GM21619 (cell line): Measurements from ENCODE around the gene NOMO2.
"Not testable (repeated sequence)": the region's sequence is repeated elsewhere in the genome, so short reads cannot be mapped to it uniquely, and the experiment has no call there.

Experiments used
- ATAC-seq: cut with Tn5 transposase; IDR thresholded peaks from one replicate; pipeline ENCODE4 v1.9.1; 2021; ENCODE audit not compliant: unreplicated experiment

NOMO2 gene

GRCh38 chr16:18561727-18562314 is at the start of gene NOMO2:
NOMO2 (minus strand) TSS chr16:18562097; CDS start chr16:18562040, 57 bp downstream.
- peak; percentile 91 for ATAC-seq

- ATAC-seq = not testable (repeated sequence)
Measured at GRCh38 chr16:18610147-18610803, 48.4 kb upstream of the NOMO2 start.

- not testable (repeated sequence) for ATAC-seq
Measured at GRCh38 chr16:18608271-18608670, 46.4 kb upstream of the NOMO2 start.

GRCh38 chr16:18603572-18604246 is 41.8 kb upstream of the NOMO2 start:
- not testable (repeated sequence) for ATAC-seq

- not testable (repeated sequence) for ATAC-seq
Measured at GRCh38 chr16:18598582-18598981, 36.7 kb upstream of the NOMO2 start.

GRCh38 chr16:18597734-18598133 is 35.8 kb upstream of the NOMO2 start:
- not testable (repeated sequence) for ATAC-seq

GRCh38 chr16:18597319-18597718 is 35.4 kb upstream of the NOMO2 start:
- not testable (repeated sequence) for ATAC-seq

- not testable (repeated sequence) for ATAC-seq
Measured at GRCh38 chr16:18595796-18596195, 33.9 kb upstream of the NOMO2 start.

- not testable (repeated sequence) for ATAC-seq
Measured at GRCh38 chr16:18594880-18595279, 33.0 kb upstream of the NOMO2 start.

GRCh38 chr16:18593904-18594303 is 32.0 kb upstream of the NOMO2 start:
- ATAC-seq = not testable (repeated sequence)

GRCh38 chr16:18592982-18593381 is 31.1 kb upstream of the NOMO2 start:
- not testable (repeated sequence) for ATAC-seq

- ATAC-seq = not testable (repeated sequence)
Measured at GRCh38 chr16:18591908-18592307, 30.0 kb upstream of the NOMO2 start.

- ATAC-seq = not testable (repeated sequence)
Measured at GRCh38 chr16:18591441-18591840, 29.5 kb upstream of the NOMO2 start.

GRCh38 chr16:18589806-18590205 is 27.9 kb upstream of the NOMO2 start:
- not testable (repeated sequence) for ATAC-seq

- not testable (repeated sequence) for ATAC-seq
Measured at GRCh38 chr16:18586560-18587540, 25.0 kb upstream of the NOMO2 start.

GRCh38 chr16:18585789-18586188 is 23.9 kb upstream of the NOMO2 start:
- ATAC-seq = not testable (repeated sequence)

GRCh38 chr16:18582902-18583301 is 21.0 kb upstream of the NOMO2 start:
- ATAC-seq = no peak

GRCh38 chr16:18580396-18580795 is 18.5 kb upstream of the NOMO2 start:
- ATAC-seq = not testable (repeated sequence)

- ATAC-seq = not testable (repeated sequence)
Measured at GRCh38 chr16:18579261-18579660, 17.4 kb upstream of the NOMO2 start.

GRCh38 chr16:18577942-18578341 is 16.0 kb upstream of the NOMO2 start:
- not testable (repeated sequence) for ATAC-seq

GRCh38 chr16:18575945-18576344 is 14.0 kb upstream of the NOMO2 start:
- ATAC-seq = not testable (repeated sequence)
